SH-SY5Y (cell line): ENCODE data around the gene ERV3-1.

ENCODE experiments used
- GATA2 ChIP-seq: IDR thresholded peaks from 2 replicates; pipeline ENCODE4 v1.6.1; 2011; ENCODE audit warnings: mild to moderate bottlenecking, low read depth, low read length
- GATA3 ChIP-seq: IDR thresholded peaks from 2 replicates; pipeline ENCODE4 v1.6.1; 2011; ENCODE audit warnings: low read depth, mild to moderate bottlenecking, low read length, moderate library complexity

DNA sequence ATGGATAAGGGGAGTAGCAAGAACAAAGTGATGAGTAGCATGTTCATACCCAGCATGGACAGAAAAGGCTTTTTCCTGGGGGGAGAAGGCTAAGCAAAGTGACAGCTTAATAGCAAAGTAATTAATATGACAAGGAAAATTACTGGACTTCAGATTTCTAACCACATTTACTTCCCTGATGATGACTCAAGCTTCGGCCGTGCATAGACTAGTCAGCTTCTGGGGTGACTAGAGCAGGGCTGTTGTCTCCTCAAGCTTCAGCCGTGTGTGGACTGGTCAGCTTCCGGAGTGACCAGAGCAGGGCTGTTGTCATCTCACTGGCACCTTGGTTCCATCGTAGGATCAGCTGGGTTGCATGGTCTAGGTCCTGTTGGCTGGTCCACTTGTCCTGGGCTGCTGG is 13.5 kb downstream of the ERV3-1 start:
- no peak for TF ChIP-seq GATA2
- TF ChIP-seq GATA3: no peak
